Right ventricle myocardium inferior (tissue), 1 donor: ENCODE data around the gene IFRD2. TPM values are rescaled to one million over a fixed set of nuclear protein-coding genes. Genes with fewer than 3 reads are reported as not detected.
"Not testable (repeated sequence)": the region's sequence is repeated elsewhere in the genome, so short reads cannot be mapped to it uniquely, and the experiment has no call there.

ENCODE experiments used
- ATAC-seq: fragments of 200-7000 bp; cut with Tn5 transposase; one replicate; pipeline ENCODE4 v1.9.1; 2020; ENCODE audit warnings: mild to moderate bottlenecking, moderate library complexity
- DNase-seq: peaks from one replicate; pipeline ENCODE4 v3.0.0; 2021; ENCODE audit errors: missing footprints
- intact Hi-C: fragments of 100-400 bp; cut with DNase I; formaldehyde crosslinking; loops from one replicate; pipeline ENCODE4 v1.11.0; 2022
- total RNA-seq: library from RNA; stranded (reverse); fragmentation: NEBNext Ultra II Directional; extraction: Animal tissue kit (Norgen Biotek cat#: 25700); gene quantifications from one replicate; pipeline ENCODE4 v1.2.1, GENCODE V29; 2021
- donor health status: DM: no; HTN: yes; CAD: no; lungs with severe emphysema.

Gene IFRD2
- total RNA-seq, 1 donor from 2014 or later: 69.4 TPM

DNA sequence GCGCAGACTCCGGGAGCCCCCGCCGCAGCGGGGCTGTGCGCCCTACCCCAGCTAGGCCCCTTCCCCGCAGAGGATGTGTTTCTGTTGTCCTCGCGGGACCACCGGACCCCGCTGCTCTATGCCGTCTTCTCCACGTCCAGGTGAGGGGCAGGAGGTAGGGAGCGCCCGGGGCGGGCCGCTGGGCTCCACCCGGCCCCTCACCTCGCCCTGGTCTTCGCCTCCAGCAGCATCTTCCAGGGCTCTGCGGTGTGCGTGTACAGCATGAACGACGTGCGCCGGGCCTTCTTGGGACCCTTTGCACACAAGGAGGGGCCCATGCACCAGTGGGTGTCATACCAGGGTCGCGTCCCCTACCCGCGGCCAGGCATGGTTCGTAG is 18.6 kb downstream of the IFRD2 start:
- intact Hi-C loops: loop anchor here (1.0 to 5.0 kb wide), 4 partner anchors 46 to 151 kb away; no protein-coding TSS in a partner anchor
- no peak for DNase-seq
- ATAC-seq: no peak

DNA sequence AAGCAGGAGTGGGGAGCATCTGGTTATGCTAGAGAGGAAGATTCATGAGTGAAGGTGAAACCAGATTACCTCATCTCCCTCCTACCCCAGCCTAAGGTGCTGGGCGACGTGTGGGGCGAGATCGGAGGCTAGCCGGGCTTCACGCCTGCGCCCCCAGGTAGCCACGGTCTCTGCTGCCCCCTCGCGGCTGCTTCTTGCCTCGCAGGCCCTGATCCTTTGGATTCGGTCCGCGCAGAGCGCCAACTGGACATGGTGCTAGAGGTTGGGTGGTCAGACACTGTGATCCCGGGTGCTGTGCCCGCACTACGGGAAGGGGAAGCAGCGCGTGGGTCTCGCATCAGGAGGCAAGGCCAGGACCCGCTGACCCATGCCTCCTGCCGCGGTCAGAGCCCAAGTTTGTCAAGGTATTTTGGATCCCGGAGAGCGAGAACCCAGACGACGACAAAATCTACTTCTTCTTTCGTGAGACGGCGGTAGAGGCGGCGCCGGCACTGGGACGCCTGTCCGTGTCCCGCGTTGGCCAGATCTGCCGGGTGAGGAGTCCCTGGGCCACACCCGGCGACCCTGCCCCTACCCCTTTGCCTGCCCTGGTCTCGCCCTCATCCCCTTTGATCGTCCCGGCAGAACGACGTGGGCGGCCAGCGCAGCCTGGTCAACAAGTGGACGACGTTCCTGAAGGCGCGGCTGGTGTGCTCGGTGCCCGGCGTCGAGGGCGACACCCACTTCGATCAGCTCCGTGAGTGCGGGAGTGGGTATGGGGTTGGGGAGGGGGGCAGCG is 19.1 kb downstream of the IFRD2 start:
- DNase-seq (peak; percentile 96), ATAC-seq (peak; percentile 76)
- intact Hi-C loops: loop anchor here (1.0 to 5.0 kb wide), 3 partner anchors 46 to 151 kb away; no protein-coding TSS in a partner anchor

- intact Hi-C loops: loop anchor here (5.0 kb wide), 1 partner anchor 150 kb away; no protein-coding TSS in a partner anchor
- DNase-seq, ATAC-seq: not testable (repeated sequence)
Observed at GRCh38 chr3:50272538-50272910, 19.7 kb downstream of the IFRD2 start.

- DNase-seq: no peak
- no peak for ATAC-seq
- intact Hi-C loops: loop anchor here (5.0 kb wide), 1 partner anchor 149 kb away; no protein-coding TSS in a partner anchor
Observed at GRCh38 chr3:50271314-50271936, 20.8 kb downstream of the IFRD2 start.

GRCh38 chr3:50270422-50271224 is 21.6 kb downstream of the IFRD2 start:
- ATAC-seq (no peak), DNase-seq (no peak)
- intact Hi-C loops: loop anchor here (5.0 kb wide), 1 partner anchor 148 kb away; no protein-coding TSS in a partner anchor

DNA sequence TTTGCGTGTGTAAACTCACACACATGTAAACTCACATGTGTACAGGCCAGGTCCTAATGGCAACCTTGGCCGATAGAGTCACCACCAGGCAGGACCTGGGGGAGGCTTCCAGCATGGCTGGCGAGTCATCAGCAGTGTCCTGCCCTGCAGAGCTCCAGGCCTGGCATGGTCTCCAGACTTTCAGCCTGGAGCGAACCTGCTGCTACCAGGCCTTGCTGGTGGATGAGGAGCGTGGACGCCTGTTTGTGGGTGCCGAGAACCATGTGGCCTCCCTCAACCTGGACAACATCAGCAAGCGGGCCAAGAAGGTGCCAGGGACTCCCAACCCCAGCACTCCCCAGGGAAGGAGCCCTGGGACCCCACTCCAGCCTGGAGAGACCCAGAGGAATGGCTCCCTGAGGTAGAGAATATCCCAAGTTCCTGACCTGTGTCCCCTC is 22.2 kb downstream of the IFRD2 start:
- intact Hi-C loops: loop anchor here (5.0 kb wide), 1 partner anchor 148 kb away; no protein-coding TSS in a partner anchor
- ATAC-seq: no peak
- no peak for DNase-seq

- DNase-seq (no peak), ATAC-seq (no peak)
- intact Hi-C loops: no loop called here
Observed at GRCh38 chr3:50269460-50269859, 22.8 kb downstream of the IFRD2 start.

DNA sequence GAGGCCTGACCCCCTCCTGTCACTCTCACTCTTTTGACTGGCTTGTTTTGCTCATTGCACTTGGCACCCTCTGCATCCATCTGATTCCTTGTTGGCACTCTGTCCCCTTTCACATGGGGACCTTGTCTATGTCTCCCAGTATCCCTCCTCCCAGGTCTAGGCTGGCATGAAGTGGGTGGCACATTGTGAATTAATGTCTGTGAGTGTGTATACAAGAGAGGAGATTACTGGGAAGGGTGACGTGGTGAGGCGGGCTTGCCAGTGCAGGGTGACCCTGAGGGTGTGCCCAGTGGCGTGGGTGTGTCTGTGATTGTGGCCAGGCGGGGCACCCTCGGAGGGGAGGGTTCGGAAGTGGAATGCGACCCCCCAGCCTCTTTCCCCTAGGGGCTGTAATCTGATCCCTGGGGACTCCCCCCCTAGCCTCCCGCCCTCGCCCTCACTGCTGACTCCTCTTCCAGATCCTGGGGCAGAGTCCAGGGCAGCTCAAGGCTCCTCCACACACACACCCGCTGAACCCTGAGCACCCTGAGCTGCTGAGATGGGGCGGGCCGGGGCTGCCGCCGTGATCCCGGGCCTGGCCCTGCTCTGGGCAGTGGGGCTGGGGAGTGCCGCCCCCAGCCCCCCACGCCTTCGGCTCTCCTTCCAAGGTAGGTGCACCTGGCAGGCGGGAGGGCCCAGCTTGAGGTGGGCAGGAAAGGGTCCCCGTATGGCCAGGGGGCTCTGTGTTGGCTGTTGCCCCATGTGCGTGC is 23.4 kb downstream of the IFRD2 start, which contains the start of gene SEMA3B:
Gene SEMA3B, plus strand, starts transcription at position 445 of the 749 bp plus-strand sequence. Its CDS starts 94 bp downstream, at position 539.
- intact Hi-C loops: no loop called here
- DNase-seq (no peak), ATAC-seq (peak; percentile 13)

DNA sequence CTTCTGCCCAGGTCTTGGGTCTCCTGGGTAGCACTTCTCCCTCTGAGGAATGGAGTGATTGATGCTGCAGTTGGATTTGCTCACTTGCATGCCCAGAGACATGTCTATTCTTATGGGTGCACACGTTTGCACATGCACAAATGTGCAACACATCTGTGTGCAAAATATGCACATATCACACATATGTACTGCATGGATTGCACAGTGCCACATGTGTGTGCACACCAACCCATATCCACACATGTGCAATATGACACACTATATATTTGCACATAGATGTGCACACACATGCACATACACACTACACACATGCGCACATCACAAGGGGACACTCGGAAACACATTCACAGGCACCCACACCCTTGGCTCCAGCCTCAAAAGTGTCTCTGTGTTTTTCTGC is 24.0 kb downstream of the IFRD2 start:
- ATAC-seq (no peak), DNase-seq (no peak)
- intact Hi-C loops: no loop called here

GRCh38 chr3:50267280-50267913 is 24.8 kb downstream of the IFRD2 start:
- ATAC-seq (peak; percentile 60), DNase-seq (peak; percentile 89)
- intact Hi-C loops: no loop called here

- ATAC-seq (no peak), DNase-seq (no peak)
- intact Hi-C loops: no loop called here
Observed at GRCh38 chr3:50266836-50267235, 25.4 kb downstream of the IFRD2 start.

GRCh38 chr3:50266017-50266416 is 26.2 kb downstream of the IFRD2 start:
- no peak for ATAC-seq
- DNase-seq: no peak
- intact Hi-C loops: no loop called here

GRCh38 chr3:50265571-50265970 is 26.7 kb downstream of the IFRD2 start:
- no peak for ATAC-seq
- DNase-seq: no peak

DNA sequence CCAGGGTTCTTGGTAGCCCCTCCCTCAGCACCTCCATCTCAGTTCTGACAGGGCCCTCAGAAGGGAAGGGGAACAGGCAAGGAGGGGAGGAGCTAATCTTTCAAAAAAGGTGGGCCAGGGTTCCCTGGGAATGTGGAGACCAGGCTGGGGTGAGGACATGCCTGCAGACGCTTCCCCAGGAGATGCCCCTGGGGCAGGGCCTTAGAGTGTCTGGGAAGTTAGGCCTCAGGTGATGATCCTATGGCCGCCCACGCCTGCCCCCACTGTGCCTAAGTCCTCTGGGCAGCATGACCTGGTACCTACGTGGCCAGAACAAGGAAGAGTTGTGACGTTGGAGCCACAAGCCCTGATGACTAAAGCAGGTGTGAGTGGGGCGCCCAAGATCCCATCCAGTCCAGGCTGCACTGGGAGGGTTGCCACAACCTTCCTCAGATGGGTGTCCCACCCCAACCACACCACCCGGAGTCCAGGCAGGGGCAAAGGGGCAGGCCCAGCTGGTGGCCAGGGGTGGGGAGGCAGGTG is 27.2 kb downstream of the IFRD2 start:
- no peak for ATAC-seq
- intact Hi-C loops: no loop called here
- DNase-seq: no peak

More at GRCh38 chr3:50265571-50265970, 26.7 kb downstream of the IFRD2 start:
- intact Hi-C loops: no loop called here

DNA sequence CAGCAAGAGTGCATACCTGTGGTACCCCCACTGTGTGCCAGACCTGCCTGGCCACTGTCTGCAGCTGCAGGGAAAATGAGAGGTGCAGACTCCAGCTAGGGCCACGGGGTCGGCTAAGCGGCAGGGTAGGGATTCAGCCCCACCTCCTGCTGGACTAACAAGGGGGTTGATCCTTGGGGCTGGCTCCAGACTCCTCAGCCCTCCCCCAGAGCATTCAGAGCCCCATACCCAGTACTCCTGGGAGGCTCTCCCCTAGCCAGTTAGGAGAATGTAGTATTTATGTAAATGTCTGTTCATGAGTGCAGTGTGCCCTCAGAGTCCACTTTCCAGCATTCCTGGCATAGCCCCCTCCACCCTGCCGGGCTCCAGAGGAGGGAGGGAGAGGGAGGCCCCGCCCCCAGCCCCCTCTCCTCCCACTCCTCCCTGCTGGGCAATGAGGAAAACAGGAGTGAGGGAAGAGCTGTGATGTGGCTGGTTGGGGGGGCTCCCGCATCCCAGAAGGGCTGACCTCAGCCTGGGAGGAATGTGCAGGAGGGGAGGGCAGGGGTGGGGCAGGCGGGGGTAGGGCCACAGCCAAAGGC is 27.8 kb downstream of the IFRD2 start:
- intact Hi-C loops: no loop called here
- ATAC-seq: peak; percentile 54
- peak; percentile 77 for DNase-seq

DNA sequence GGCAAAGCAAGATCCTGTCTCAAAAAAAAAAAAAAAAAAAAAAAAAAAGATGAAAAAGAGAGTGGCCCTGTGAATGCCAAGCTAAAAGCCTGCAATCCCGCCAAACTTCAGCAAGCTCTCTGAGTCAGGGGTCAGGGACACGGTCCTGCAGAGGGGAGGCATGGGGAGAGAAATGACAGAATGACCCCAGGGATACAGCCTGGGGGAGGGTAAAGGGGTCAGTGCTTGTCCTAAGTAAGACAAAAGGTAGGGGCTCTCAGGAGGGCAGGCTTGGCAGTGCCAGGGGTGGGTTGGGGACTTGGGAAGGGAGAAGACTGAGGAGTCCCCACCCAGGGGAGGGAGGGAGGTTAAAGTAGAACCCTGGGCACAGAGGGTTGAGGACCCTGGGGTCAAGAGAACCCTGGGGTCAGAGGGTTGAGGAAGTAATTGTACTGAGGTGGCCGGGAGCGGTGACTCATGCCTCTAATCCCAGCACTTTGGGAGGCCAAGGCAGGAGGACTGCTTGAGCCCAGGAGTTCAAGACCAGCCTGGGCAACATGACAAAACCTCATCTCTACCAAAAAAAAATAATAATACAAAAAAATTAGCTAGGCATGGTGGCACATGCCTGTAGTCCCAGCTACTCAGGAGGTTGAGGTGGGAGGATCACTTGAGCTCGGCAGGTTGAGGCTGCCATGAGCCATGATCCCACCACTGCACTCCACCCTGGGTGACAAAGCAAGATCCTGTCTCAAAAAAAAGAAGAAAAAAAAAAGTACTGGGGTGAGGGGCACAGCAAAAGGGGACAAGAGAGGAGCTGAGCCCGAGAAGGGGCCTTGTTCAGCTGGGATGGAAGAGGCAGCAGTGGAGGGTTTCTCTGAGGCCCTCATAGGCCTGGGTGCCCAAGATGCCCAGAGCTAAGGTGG is 28.5 kb downstream of the IFRD2 start:
- DNase-seq (no peak), ATAC-seq (no peak)
- intact Hi-C loops: no loop called here
